Type B pancreatic cell (in vitro differentiated cells): ENCODE measurements around the gene PTCSC3. TPM values are rescaled to one million over a fixed set of nuclear protein-coding genes. Genes with fewer than 3 reads are reported as not detected.

Experiments
- DNase-seq: peaks from one replicate; pipeline ENCODE4 v3.0.0; 2021; ENCODE audit warnings: mixed read lengths; ENCODE audit not compliant: unreplicated experiment; ENCODE audit errors: extremely low spot score
- H3K27ac Mint-ChIP-seq: 2 replicates; pipeline ENCODE4 v1.8.0; 2021; ENCODE audit warnings: mild to moderate bottlenecking, mixed read lengths
- H3K27me3 Mint-ChIP-seq: 2 replicates; pipeline ENCODE4 v1.8.0; 2021; ENCODE audit warnings: mixed read lengths
- H3K36me3 Mint-ChIP-seq: 2 replicates; pipeline ENCODE4 v1.8.0; 2021; ENCODE audit warnings: mixed read lengths
- H3K4me1 Mint-ChIP-seq: one replicate; pipeline ENCODE4 v1.8.0; 2021; ENCODE audit warnings: mixed read lengths; ENCODE audit not compliant: unreplicated experiment
- H3K4me3 Mint-ChIP-seq: 2 replicates; pipeline ENCODE4 v1.8.0; 2021; ENCODE audit warnings: mild to moderate bottlenecking, mixed read lengths
- H3K9me3 Mint-ChIP-seq: 2 replicates; pipeline ENCODE4 v1.8.0; 2021; ENCODE audit warnings: mixed read lengths
- CTCF ChIP-seq: fragments of 200-600 bp; sonication (generic); conservative IDR thresholded peaks from 2 replicates; pipeline ENCODE4 v1.5.0; 2021; ENCODE audit warnings: antibody characterized with exemption, mild to moderate bottlenecking
- total RNA-seq: library from RNA; stranded (reverse); gene quantifications from 2 replicates; pipeline ENCODE4 v1.2.1, GENCODE V29; 2021; ENCODE audit warnings: low replicate concordance

Gene PTCSC3
- total RNA-seq, 1 donor from 2014 or later: not detected

GRCh38 chr14:36162267-36162666 lies 14.3 kb downstream of the PTCSC3 start:
- Mint-ChIP-seq H3K4me3 (peak overlapping the region; percentile 10), H3K36me3 (no peaks in the 10 kb centered on the region), H3K27ac (no peak overlapping the region), H3K27me3 (peaks cover 13% of the 10 kb centered on the region), H3K9me3 (peaks cover 5% of the 10 kb centered on the region), H3K4me1 (no peaks in the 10 kb centered on the region)
- no peak for TF ChIP-seq CTCF
- DNase-seq: no peak

DNA sequence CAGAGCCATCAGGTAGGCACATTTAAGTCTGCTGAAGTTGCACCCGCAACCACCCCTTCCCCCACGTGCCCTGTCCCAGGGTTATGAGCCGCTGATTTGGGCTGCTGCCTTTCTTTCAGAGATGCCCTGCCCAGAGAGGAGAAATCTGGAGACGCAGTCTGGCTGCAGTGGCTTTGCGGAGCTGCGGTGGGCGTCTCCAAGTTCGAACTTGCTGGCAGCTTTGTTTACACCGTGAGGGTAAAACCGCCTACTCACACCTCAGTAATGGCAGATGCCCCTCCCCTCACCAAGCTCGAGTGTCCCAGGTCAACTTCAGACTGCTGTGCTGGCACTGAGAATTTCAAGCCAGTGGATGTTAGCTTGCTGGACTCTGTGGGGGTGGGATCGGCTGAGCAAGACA lies 14.7 kb downstream of the PTCSC3 start:
- TF ChIP-seq CTCF: no peak
- Mint-ChIP-seq H3K9me3 (peaks cover 5% of the 10 kb centered on the region), H3K4me1 (no peaks in the 10 kb centered on the region), H3K27ac (no peak overlapping the region), H3K4me3 (peak overlapping the region; percentile 10), H3K36me3 (no peaks in the 10 kb centered on the region), H3K27me3 (peaks cover 13% of the 10 kb centered on the region)
- no peak for DNase-seq

DNA sequence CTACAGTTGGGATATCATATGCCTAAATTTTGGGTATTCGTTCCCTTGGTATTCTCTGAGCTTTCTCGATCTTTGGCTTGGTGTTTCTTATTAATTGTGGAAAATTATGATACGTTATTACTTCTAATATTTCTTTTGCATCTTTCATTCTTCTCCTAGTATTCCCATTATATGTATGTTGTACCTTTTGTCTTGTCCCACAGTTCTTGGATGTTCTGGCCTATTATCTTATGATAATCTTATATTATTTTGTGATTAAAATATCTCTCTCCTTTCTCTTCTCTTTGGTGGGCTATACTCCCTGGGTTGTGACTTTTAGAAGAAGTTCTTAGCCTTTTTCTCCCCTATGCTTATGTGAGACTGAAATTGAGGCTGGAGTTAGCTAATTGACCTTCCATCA lies 25.2 kb downstream of the PTCSC3 start:
- no peak for TF ChIP-seq CTCF
- H3K9me3 Mint-ChIP-seq: peaks cover 11% of the 10 kb centered on the region
- DNase-seq: no peak
- no peak overlapping the region for H3K27ac Mint-ChIP-seq
- H3K4me1 Mint-ChIP-seq: no peaks in the 10 kb centered on the region
- H3K27me3 Mint-ChIP-seq: no peaks in the 10 kb centered on the region
- no peaks in the 10 kb centered on the region for H3K36me3 Mint-ChIP-seq
- no peak overlapping the region for H3K4me3 Mint-ChIP-seq

- Mint-ChIP-seq H3K9me3 (peaks cover 6% of the 10 kb centered on the region), H3K4me3 (no peak overlapping the region), H3K27ac (no peak overlapping the region), H3K36me3 (no peaks in the 10 kb centered on the region), H3K4me1 (peaks cover 5% of the 10 kb centered on the region), H3K27me3 (peaks cover 3% of the 10 kb centered on the region)
- no peak for TF ChIP-seq CTCF
- DNase-seq: no peak
Observed at GRCh38 chr14:36134038-36134437, 42.5 kb downstream of the PTCSC3 start.

DNA sequence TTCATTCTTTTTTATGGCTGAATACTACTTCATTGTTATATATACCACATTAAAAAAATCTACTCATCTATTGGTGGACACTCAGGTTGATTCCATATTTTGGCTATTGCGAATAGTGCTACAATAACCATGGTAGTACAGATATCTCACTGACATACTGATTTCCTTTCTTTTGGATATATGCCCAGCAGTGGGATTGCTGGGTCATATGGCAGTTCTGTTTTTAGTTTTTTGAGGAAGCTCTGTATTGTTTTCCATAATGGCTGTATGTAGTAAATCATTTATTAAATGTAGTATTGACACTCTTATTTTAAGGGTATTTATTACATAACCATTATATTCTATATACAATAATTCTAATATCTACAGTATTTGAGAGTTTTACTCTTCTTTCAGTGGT lies 43.7 kb downstream of the PTCSC3 start:
- TF ChIP-seq CTCF: no peak
- DNase-seq: no peak
- no peak overlapping the region for H3K4me3 Mint-ChIP-seq
- H3K4me1 Mint-ChIP-seq: peaks cover 8% of the 10 kb centered on the region
- no peaks in the 10 kb centered on the region for H3K36me3 Mint-ChIP-seq
- no peak overlapping the region for H3K27ac Mint-ChIP-seq
- H3K27me3 Mint-ChIP-seq: peaks cover 3% of the 10 kb centered on the region
- peaks cover 9% of the 10 kb centered on the region for H3K9me3 Mint-ChIP-seq

DNA sequence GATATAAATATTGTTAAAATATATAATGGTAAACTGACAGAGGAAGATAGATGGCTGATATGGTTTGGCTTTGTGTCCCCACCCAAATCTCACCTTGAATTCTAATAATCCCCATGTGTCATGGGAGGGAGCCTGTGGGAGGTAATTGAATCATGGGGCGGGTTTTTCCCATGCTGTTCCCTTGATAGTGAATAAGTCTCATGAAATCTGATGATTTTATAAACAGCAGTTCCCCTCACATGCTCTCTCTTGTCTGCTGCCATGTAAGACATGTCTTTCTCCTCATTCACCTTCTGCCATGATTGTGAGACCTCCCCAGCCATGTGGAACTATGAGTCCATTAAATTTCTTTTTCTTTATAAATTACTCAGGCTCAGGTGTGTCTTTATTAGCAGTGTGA lies 46.3 kb downstream of the PTCSC3 start:
- Mint-ChIP-seq H3K36me3 (no peaks in the 10 kb centered on the region), H3K27me3 (peaks cover 3% of the 10 kb centered on the region), H3K4me3 (no peak overlapping the region), H3K4me1 (peaks cover 8% of the 10 kb centered on the region), H3K9me3 (peaks cover 9% of the 10 kb centered on the region), H3K27ac (no peak overlapping the region)
- no peak for TF ChIP-seq CTCF
- DNase-seq: no peak
